Liver (tissue), 9 donors: Measurements from ENCODE around the gene CDC42BPA. TPM values are rescaled to one million over a fixed set of nuclear protein-coding genes. Genes with fewer than 3 reads are reported as not detected.

Source experiments
- DNase-seq: peaks from one replicate; pipeline ENCODE4 v3.0.0-alpha.2; 2017; ENCODE audit warnings: low spot score
- H3K27ac ChIP-seq, 2 donors: one replicate each; pipeline ENCODE4 v1.7.0; 2013; ENCODE audit warnings: inconsistent platforms in 2 of 2, low read length in 2 of 2, control low read depth in 1 of 2, low read depth in 1 of 2, mild to moderate bottlenecking in 1 of 2
- H3K27me3 ChIP-seq, 4 donors: one replicate each; pipeline versions ENCODE4 v1.6.1 to v1.7.0; 2013; ENCODE audit warnings: low read length in 3 of 4, inconsistent platforms in 1 of 4, mild to moderate bottlenecking in 1 of 4, moderate library complexity in 1 of 4; ENCODE audit not compliant: control insufficient read depth in 4 of 4, insufficient read depth in 4 of 4
- H3K36me3 ChIP-seq, 4 donors: one replicate each; pipeline versions ENCODE4 v1.6.1 to v1.7.0; 2013; ENCODE audit warnings: low read length in 3 of 4, mild to moderate bottlenecking in 3 of 4, low read depth in 1 of 4, moderate library complexity in 1 of 4; ENCODE audit not compliant: control insufficient read depth in 4 of 4, insufficient read depth in 3 of 4
- H3K4me1 ChIP-seq, 4 donors: one replicate each; pipeline versions ENCODE4 v1.6.1 to v1.7.0; 2013; ENCODE audit warnings: low read length in 3 of 4, mild to moderate bottlenecking in 3 of 4, moderate library complexity in 1 of 4; ENCODE audit not compliant: control insufficient read depth in 4 of 4, insufficient read depth in 4 of 4
- H3K4me3 ChIP-seq, 3 donors: one replicate each; pipeline versions ENCODE4 v1.6.1 to v1.7.0; 2013; ENCODE audit warnings: low read length in 3 of 3, control low read depth in 1 of 3, low read depth in 1 of 3, mild to moderate bottlenecking in 1 of 3
- H3K9ac ChIP-seq, 2 donors: one replicate each; pipeline ENCODE4 v1.7.0; 2013; ENCODE audit warnings: low read length in 2 of 2, mild to moderate bottlenecking in 2 of 2, moderate library complexity in 2 of 2, control low read depth in 1 of 2, low read depth in 1 of 2
- H3K9me3 ChIP-seq, 4 donors: one replicate each; pipeline versions ENCODE4 v1.6.1 to v1.7.0; 2013; ENCODE audit warnings: low read length in 3 of 4; ENCODE audit not compliant: control insufficient read depth in 4 of 4
- ATF3 ChIP-seq: IDR thresholded peaks from 2 replicates; pipeline ENCODE4 v1.6.1; 2016; ENCODE audit warnings: antibody characterized with exemption
- CTCF ChIP-seq: fragments of 150-350 bp; IDR thresholded peaks from 2 replicates; pipeline ENCODE4 v1.5.1; 2017; ENCODE audit warnings: improper control_type of control experiment, low read depth, low read length; ENCODE audit not compliant: missing input control
- EGR1 ChIP-seq, 2 donors: IDR thresholded peaks; 2 replicates each; pipeline ENCODE4 v1.6.1; 2016 to 2018; ENCODE audit warnings: antibody characterized with exemption in 2 of 2, low read depth in 2 of 2
- FOXA2 ChIP-seq: IDR thresholded peaks from 2 replicates; pipeline ENCODE4 v1.6.1; 2016; ENCODE audit warnings: antibody characterized with exemption
- GABPA ChIP-seq, 2 donors: IDR thresholded peaks in 1 of 2; conservative IDR thresholded peaks in 1 of 2; 2 replicates each; pipeline ENCODE4 v1.6.1; 2016; ENCODE audit warnings: antibody characterized with exemption in 2 of 2, mild to moderate bottlenecking in 1 of 2, moderate library complexity in 1 of 2
- HNF4A ChIP-seq, 2 donors: conservative IDR thresholded peaks; 2 replicates each; pipeline ENCODE4 v1.6.1; 2016; ENCODE audit warnings: antibody characterized with exemption in 2 of 2, mild to moderate bottlenecking in 2 of 2
- HNF4G ChIP-seq: IDR thresholded peaks from 2 replicates; pipeline ENCODE4 v1.6.1; 2016; ENCODE audit warnings: antibody characterized with exemption
- JUND ChIP-seq, 2 donors: IDR thresholded peaks; 2 replicates each; pipeline ENCODE4 v1.6.1; 2016; ENCODE audit warnings: antibody characterized with exemption in 2 of 2
- MAX ChIP-seq: IDR thresholded peaks from 2 replicates; pipeline ENCODE4 v1.6.1; 2016; ENCODE audit warnings: antibody characterized with exemption
- RAD21 ChIP-seq, 2 donors: IDR thresholded peaks; 2 replicates each; pipeline ENCODE4 v1.6.1; 2016; ENCODE audit warnings: antibody characterized with exemption in 2 of 2, mild to moderate bottlenecking in 2 of 2
- REST ChIP-seq: IDR thresholded peaks from 2 replicates; pipeline ENCODE4 v1.6.1; 2016; ENCODE audit warnings: antibody characterized with exemption, mild to moderate bottlenecking
- RXRA ChIP-seq, 2 donors: IDR thresholded peaks; 2 replicates each; pipeline ENCODE4 v1.6.1; 2017 to 2018; ENCODE audit warnings: antibody characterized with exemption in 2 of 2, mild to moderate bottlenecking in 1 of 2
- SP1 ChIP-seq: IDR thresholded peaks from 2 replicates; pipeline ENCODE4 v1.6.1; 2018; ENCODE audit warnings: antibody characterized with exemption, mild to moderate bottlenecking
- TAF1 ChIP-seq: conservative IDR thresholded peaks from 2 replicates; pipeline ENCODE4 v1.6.1; 2016; ENCODE audit warnings: antibody characterized with exemption, mild to moderate bottlenecking
- YY1 ChIP-seq: IDR thresholded peaks from 2 replicates; pipeline ENCODE4 v1.6.1; 2016; ENCODE audit warnings: antibody characterized with exemption, mild to moderate bottlenecking
- ZBTB33 ChIP-seq: IDR thresholded peaks from 2 replicates; pipeline ENCODE4 v1.6.1; 2016; ENCODE audit warnings: antibody characterized with exemption
- WGBS: extraction: QIAGEN DNeasy Blood & Tissue Kit; methylation state at CpG from one replicate; pipeline ENCODE4 v1.1.7; 2013; 5-methylcytosine and 5-hydroxymethylcytosine counted together
- polyA plus RNA-seq, 2 donors: library from polyadenylated mRNA; stranded (reverse) in 1 of 2; unstranded in 1 of 2; fragments of 200-250 nt in 1 of 2; fragments of >200 nt in 1 of 2; fragmentation: Nextera tagmentation in 1 of 2; extraction: Ambion mirVana in 1 of 2; gene quantifications; one replicate each; pipeline versions ENCODE4 v1.2.1 to v1.2.3, GENCODE V29; 2013 to 2015
- total RNA-seq, 2 donors: library from RNA; depleted of rRNA; stranded (reverse); fragments of >200 nt; gene quantifications; one replicate each; pipeline ENCODE4 v1.2.3, GENCODE V29; 2014
- donor health status: healthy.
- donor health status: healthy.
- donor health status: healthy.
- donor health status: healthy.
- donor health status: healthy.

The CDC42BPA gene
- total and polyA plus RNA-seq, 4 donors, result 5.8 to 39.9 (median 24.3) TPM

GRCh38 chr1:227082999-227083746 lies 235.1 kb downstream of the CDC42BPA start:
- no peaks in the 10 kb centered on the region for H3K4me1 ChIP-seq
- peaks cover 0 to 7% (median 5%) of the 10 kb centered on the region in 4 donors for H3K36me3 ChIP-seq
- no peak overlapping the region for H3K27ac ChIP-seq
- H3K27me3 ChIP-seq, result no peaks in the 10 kb centered on the region
- TF ChIP-seq HNF4A (conservative IDR thresholded peaks at IDR 0.05), result no peak
- TF ChIP-seq SP1, result no peak
- no peak for TF ChIP-seq RAD21 (IDR thresholded peaks at IDR 0.05)
- TF ChIP-seq ATF3, result no peak
- no peak for TF ChIP-seq CTCF
- no peak for TF ChIP-seq HNF4G
- TF ChIP-seq RXRA (IDR thresholded peaks at IDR 0.05), result no peak
- TF ChIP-seq ZBTB33, result no peak
- no peak for TF ChIP-seq FOXA2
- DNase-seq, result no peak
- H3K9ac ChIP-seq, result no peak overlapping the region
- WGBS, result 98% methylated on average over 4 of the region's 4 CpGs
- no peaks in the 10 kb centered on the region for H3K9me3 ChIP-seq
- H3K4me3 ChIP-seq, result no peak overlapping the region

GRCh38 chr1:227077783-227078182 lies 240.5 kb downstream of the CDC42BPA start:
- no peaks in the 10 kb centered on the region for H3K27me3 ChIP-seq
- TF ChIP-seq TAF1 (no peak), RAD21 (IDR thresholded peaks at IDR 0.05) (no peak), EGR1 (IDR thresholded peaks at IDR 0.05; ENCODE audit: low read depth in 2 of 2) (no peak), ATF3 (no peak), SP1 (no peak), REST (no peak), CTCF (no peak), HNF4G (no peak), HNF4A (conservative IDR thresholded peaks at IDR 0.05) (no peak), YY1 (no peak), GABPA (IDR thresholded peaks at IDR 0.05 in 1 of 2, conservative IDR thresholded peaks at IDR 0.05 in 1 of 2) (no peak), JUND (IDR thresholded peaks at IDR 0.05) (no peak), RXRA (IDR thresholded peaks at IDR 0.05) (no peak), MAX (no peak), FOXA2 (no peak)
- no peak overlapping the region for H3K4me3 ChIP-seq
- H3K9ac ChIP-seq, result no peak overlapping the region
- H3K9me3 ChIP-seq, result no peaks in the 10 kb centered on the region
- no peak overlapping the region for H3K27ac ChIP-seq
- DNase-seq, result no peak
- no peaks in the 10 kb centered on the region for H3K4me1 ChIP-seq
- H3K36me3 ChIP-seq, result peaks cover 0 to 6% (median 3%) of the 10 kb centered on the region in 4 donors
